HEK293 (cell line): ENCODE data around the gene PACRG.
A peak's percentile ranks its signal among the peaks of the same experiment; 100 is the strongest.

Source experiments
- CTCF ChIA-PET: fragments of 350-600 bp; formaldehyde crosslinking; extraction: SDS; loops from one replicate; lab custom pipeline; 2021; ENCODE audit warnings: antibody characterized with exemption; lab: Yijun Ruan, JAX
- POLR2A ChIA-PET: fragments of 300-600 bp; formaldehyde crosslinking; extraction: SDS; loops from one replicate; lab custom pipeline; 2020; ENCODE audit warnings: antibody characterized with exemption, inconsistent platforms; lab: Yijun Ruan, JAX
- H3K27ac ChIP-seq: fragments of 200-500 bp; sonication (Bioruptor generic); 2 replicates; pipeline ENCODE4 v1.5.1; 2014; ENCODE audit warnings: low read depth, low read length, control low read depth, inconsistent platforms; ENCODE audit errors: extremely low read depth
- H3K36me3 ChIP-seq, 2 experiments: fragments of 200-500 bp in 1 of 2; sonication (Bioruptor generic) in 1 of 2; 1 replicate in 1 of 2; 2 replicates in 1 of 2; pipeline ENCODE4 v1.5.1; 2014 to 2017; ENCODE audit warnings: inconsistent platforms in 2 of 2, low read length in 2 of 2; ENCODE audit not compliant: control insufficient read depth in 2 of 2, insufficient read depth in 1 of 2
- H3K4me1 ChIP-seq: fragments of 200-500 bp; sonication (Bioruptor generic); 2 replicates; pipeline ENCODE4 v1.5.1; 2014; ENCODE audit warnings: mild to moderate bottlenecking, low read length, inconsistent platforms; ENCODE audit not compliant: control insufficient read depth, insufficient read depth
- H3K4me3 ChIP-seq: 2 replicates; pipeline ENCODE4 v1.5.1; 2011; ENCODE audit warnings: low read depth, mild to moderate bottlenecking, control low read depth, low read length, moderate library complexity
- H3K9me3 ChIP-seq: fragments of 200-500 bp; sonication (Bioruptor generic); 2 replicates; pipeline ENCODE4 v1.5.1; 2014; ENCODE audit warnings: low read depth, low read length, inconsistent platforms; ENCODE audit not compliant: control insufficient read depth, insufficient read depth
- GLIS1 ChIP-seq: fragments of 450-650 bp; formaldehyde crosslinking; IDR thresholded peaks from 2 replicates; pipeline ENCODE4 v1.5.1; 2016; ENCODE audit warnings: missing biosample characterization, missing genetic modification characterization
- HOXD13 ChIP-seq: sonication (generic); formaldehyde crosslinking; IDR thresholded peaks from 2 replicates; pipeline ENCODE4 v1.8.0; 2022; ENCODE audit warnings: missing genetic modification reagents, borderline replicate concordance
- MEIS1 ChIP-seq: sonication (generic); formaldehyde crosslinking; IDR thresholded peaks from 2 replicates; pipeline ENCODE4 v1.8.1; 2022; ENCODE audit warnings: missing genetic modification reagents, mild to moderate bottlenecking, borderline replicate concordance
- OVOL3 ChIP-seq: fragments of 450-650 bp; formaldehyde crosslinking; IDR thresholded peaks from 2 replicates; pipeline ENCODE4 v1.5.1; 2016; ENCODE audit warnings: missing biosample characterization, missing genetic modification characterization
- SETDB1 ChIP-seq: IDR thresholded peaks from one replicate; pipeline ENCODE4 v1.6.1; 2017; ENCODE audit warnings: mild to moderate bottlenecking, low read length, moderate library complexity, mixed read lengths; ENCODE audit not compliant: insufficient read length
- ZNF138 ChIP-seq: fragments of 450-650 bp; formaldehyde crosslinking; IDR thresholded peaks from 2 replicates; pipeline ENCODE4 v1.5.1; 2016; ENCODE audit warnings: missing biosample characterization, missing genetic modification characterization, borderline replicate concordance
- ZNF184 ChIP-seq: fragments of 450-650 bp; IDR thresholded peaks from 2 replicates; pipeline ENCODE4 v1.5.1; 2018; ENCODE audit warnings: missing biosample characterization, mild to moderate bottlenecking, missing genetic modification characterization
- ZNF391 ChIP-seq: fragments of 450-650 bp; formaldehyde crosslinking; IDR thresholded peaks from 2 replicates; pipeline ENCODE4 v1.5.1; 2016; ENCODE audit warnings: low read depth, missing biosample characterization, missing genetic modification characterization, borderline replicate concordance
- ZNF433 ChIP-seq: fragments of 450-650 bp; formaldehyde crosslinking; IDR thresholded peaks from 2 replicates; pipeline ENCODE4 v1.5.1; 2016; ENCODE audit warnings: missing biosample characterization, missing genetic modification characterization, low read depth
- ZNF514 ChIP-seq: fragments of 450-650 bp; formaldehyde crosslinking; IDR thresholded peaks from 2 replicates; pipeline ENCODE4 v1.5.1; 2016; ENCODE audit warnings: missing biosample characterization, missing genetic modification characterization
- ZNF521 ChIP-seq: fragments of 450-650 bp; formaldehyde crosslinking; IDR thresholded peaks from 2 replicates; pipeline ENCODE4 v1.5.1; 2017; ENCODE audit warnings: missing biosample characterization, mild to moderate bottlenecking, missing genetic modification characterization
- ZNF529 ChIP-seq: fragments of 450-650 bp; formaldehyde crosslinking; IDR thresholded peaks from 2 replicates; pipeline ENCODE4 v1.5.1; 2017; ENCODE audit warnings: missing genetic modification characterization, missing biosample characterization; ENCODE audit not compliant: insufficient replicate concordance
- ZNF558 ChIP-seq: fragments of 450-650 bp; formaldehyde crosslinking; IDR thresholded peaks from 2 replicates; pipeline ENCODE4 v1.5.1; 2016; ENCODE audit warnings: missing biosample characterization, missing genetic modification characterization
- ZNF623 ChIP-seq: fragments of 450-650 bp; formaldehyde crosslinking; IDR thresholded peaks from 2 replicates; pipeline ENCODE4 v1.5.1; 2016; ENCODE audit warnings: missing biosample characterization, missing genetic modification characterization
- ZNF626 ChIP-seq: fragments of 450-650 bp; sonication (Bioruptor Pico); formaldehyde crosslinking; IDR thresholded peaks from 2 replicates; pipeline ENCODE4 v1.5.1; 2018; ENCODE audit warnings: missing biosample characterization, missing genetic modification characterization, inconsistent platforms
- ZNF76 ChIP-seq: fragments of 450-650 bp; formaldehyde crosslinking; IDR thresholded peaks from 2 replicates; pipeline ENCODE4; 2016; ENCODE audit warnings: low read depth, missing biosample characterization, missing genetic modification characterization, borderline replicate concordance
- TF ChIP-seq, protein P1 (sequence below): fragments of 450-650 bp; formaldehyde crosslinking; IDR thresholded peaks from 2 replicates; pipeline ENCODE4 v1.5.1; 2016; ENCODE audit warnings: missing biosample characterization, missing genetic modification characterization
- TF ChIP-seq, protein P2 (sequence below): fragments of 450-650 bp; formaldehyde crosslinking; conservative IDR thresholded peaks from 2 replicates; pipeline ENCODE4 v1.5.1; 2016; ENCODE audit warnings: low read depth, missing biosample characterization, missing genetic modification characterization
- TF ChIP-seq, protein P3 (sequence below): fragments of 450-650 bp; formaldehyde crosslinking; IDR thresholded peaks from 2 replicates; pipeline ENCODE4 v1.5.1; 2017; ENCODE audit warnings: missing biosample characterization, missing genetic modification characterization
- TF ChIP-seq, protein P4 (sequence below): fragments of 450-650 bp; formaldehyde crosslinking; IDR thresholded peaks from 2 replicates; pipeline ENCODE4 v1.5.1; 2016; ENCODE audit warnings: missing biosample characterization, missing genetic modification characterization
- TF ChIP-seq, protein P5 (sequence below): fragments of 450-650 bp; formaldehyde crosslinking; IDR thresholded peaks from 2 replicates; pipeline ENCODE4 v1.5.1; 2016; ENCODE audit warnings: missing biosample characterization, missing genetic modification characterization
- TF ChIP-seq, protein P6 (sequence below): fragments of 450-650 bp; formaldehyde crosslinking; IDR thresholded peaks from 2 replicates; pipeline ENCODE4 v1.5.1; 2016; ENCODE audit warnings: missing biosample characterization, missing genetic modification characterization

The PACRG gene

DNA sequence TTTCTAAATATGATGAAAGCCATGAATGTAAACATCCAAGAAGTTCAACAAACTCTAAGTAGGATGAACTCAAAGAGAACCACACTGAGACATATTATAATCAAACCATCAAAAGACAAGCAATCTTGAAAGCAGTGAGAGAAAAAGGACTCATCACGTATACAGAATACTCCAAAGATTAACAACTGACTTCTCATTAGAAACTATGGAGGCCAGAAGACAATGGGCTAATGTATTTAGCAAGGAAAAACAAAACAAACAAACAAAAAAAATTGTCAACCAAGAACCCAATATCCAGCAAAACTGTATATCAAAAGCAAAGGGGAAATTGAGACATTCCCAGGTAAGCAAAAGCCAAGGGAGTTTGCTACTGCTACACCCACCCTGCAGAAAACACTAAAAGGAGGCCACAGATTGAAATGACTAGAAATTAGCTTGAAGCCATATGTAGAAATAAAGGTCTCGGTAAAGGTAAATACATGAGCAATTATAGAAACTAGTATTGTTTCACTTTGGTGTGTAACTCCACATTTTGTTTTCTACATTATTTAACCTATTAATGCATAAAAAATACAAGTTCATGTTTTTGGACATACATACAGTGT, 385.7 kb downstream of the PACRG start (continued):
- TF ChIP-seq SETDB1: peak; percentile 96
- no peak for TF ChIP-seq ZNF138 (tag by site-specific recombination)
- TF ChIP-seq ZNF529: peak; percentile 38
- TF ChIP-seq ZNF391 (tag by site-specific recombination): no peak

DNA sequence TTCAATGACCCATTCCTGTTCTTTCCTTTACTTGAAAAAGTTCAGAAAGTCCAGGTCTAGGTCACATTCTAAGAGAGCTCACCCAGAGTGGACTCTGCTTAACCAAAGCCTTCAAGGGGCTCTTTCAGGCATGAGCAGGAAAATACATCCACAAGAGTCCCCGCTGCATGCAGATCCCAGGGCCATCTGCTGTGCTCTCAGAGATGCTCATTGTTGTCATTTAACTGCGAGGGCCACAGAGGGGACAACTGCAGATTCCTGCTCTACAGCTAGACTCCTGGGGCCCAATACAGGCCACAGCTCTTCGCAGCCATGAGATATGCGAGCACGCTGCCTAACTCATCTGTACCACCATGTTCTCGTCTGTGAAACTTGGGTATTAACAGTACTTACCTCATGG, 391.2 kb downstream of the PACRG start:
- Histone ChIP-seq H3K36me3 (no peaks in the 10 kb centered on the region), H3K4me1 (no peaks in the 10 kb centered on the region), H3K9me3 (no peaks in the 10 kb centered on the region), H3K4me3 (no peak overlapping the region), H3K27ac (no peak overlapping the region)
- TF ChIP-seq ZNF433 (tag by site-specific recombination) (no peak), ZNF184 (tag by site-specific recombination) (no peak), ZNF514 (no peak), ZNF623 (no peak), MEIS1 (no peak), ZNF626 (tag by site-specific recombination) (no peak), GLIS1 (no peak), ZNF76 (no peak), HOXD13 (CRISPR knock-in tag) (no peak), OVOL3 (tag by site-specific recombination) (no peak), ZNF521 (no peak), ZNF558 (tag by site-specific recombination) (no peak), ZNF138 (tag by site-specific recombination) (no peak)
- TF ChIP-seq, protein P1, sequence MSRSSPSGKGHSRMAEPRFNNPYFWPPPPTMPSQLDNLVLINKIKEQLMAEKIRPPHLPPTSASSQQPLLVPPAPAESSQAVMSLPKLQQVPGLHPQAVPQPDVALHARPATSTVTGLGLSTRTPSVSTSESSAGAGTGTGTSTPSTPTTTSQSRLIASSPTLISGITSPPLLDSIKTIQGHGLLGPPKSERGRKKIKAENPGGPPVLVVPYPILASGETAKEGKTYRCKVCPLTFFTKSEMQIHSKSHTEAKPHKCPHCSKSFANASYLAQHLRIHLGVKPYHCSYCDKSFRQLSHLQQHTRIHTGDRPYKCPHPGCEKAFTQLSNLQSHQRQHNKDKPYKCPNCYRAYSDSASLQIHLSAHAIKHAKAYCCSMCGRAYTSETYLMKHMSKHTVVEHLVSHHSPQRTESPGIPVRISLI (tag by site-specific recombination): no peak
- TF ChIP-seq, protein P2, sequence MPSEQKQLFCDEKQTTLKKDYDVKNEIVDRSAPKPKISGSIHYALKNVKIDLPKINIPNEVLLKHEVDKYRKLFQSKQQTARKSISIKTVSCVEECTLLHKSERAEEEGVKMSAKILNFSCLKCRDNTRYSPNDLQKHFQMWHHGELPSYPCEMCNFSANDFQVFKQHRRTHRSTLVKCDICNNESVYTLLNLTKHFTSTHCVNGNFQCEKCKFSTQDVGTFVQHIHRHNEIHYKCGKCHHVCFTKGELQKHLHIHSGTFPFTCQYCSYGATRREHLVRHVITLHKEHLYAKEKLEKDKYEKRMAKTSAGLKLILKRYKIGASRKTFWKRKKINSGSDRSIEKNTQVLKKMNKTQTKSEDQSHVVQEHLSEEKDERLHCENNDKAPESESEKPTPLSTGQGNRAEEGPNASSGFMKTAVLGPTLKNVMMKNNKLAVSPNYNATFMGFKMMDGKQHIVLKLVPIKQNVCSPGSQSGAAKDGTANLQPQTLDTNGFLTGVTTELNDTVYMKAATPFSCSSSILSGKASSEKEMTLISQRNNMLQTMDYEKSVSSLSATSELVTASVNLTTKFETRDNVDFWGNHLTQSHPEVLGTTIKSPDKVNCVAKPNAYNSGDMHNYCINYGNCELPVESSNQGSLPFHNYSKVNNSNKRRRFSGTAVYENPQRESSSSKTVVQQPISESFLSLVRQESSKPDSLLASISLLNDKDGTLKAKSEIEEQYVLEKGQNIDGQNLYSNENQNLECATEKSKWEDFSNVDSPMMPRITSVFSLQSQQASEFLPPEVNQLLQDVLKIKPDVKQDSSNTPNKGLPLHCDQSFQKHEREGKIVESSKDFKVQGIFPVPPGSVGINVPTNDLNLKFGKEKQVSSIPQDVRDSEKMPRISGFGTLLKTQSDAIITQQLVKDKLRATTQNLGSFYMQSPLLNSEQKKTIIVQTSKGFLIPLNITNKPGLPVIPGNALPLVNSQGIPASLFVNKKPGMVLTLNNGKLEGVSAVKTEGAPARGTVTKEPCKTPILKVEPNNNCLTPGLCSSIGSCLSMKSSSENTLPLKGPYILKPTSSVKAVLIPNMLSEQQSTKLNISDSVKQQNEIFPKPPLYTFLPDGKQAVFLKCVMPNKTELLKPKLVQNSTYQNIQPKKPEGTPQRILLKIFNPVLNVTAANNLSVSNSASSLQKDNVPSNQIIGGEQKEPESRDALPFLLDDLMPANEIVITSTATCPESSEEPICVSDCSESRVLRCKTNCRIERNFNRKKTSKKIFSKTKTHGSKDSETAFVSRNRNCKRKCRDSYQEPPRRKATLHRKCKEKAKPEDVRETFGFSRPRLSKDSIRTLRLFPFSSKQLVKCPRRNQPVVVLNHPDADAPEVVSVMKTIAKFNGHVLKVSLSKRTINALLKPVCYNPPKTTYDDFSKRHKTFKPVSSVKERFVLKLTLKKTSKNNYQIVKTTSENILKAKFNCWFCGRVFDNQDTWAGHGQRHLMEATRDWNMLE (tag by site-specific recombination): no peak
- TF ChIP-seq, protein P3, sequence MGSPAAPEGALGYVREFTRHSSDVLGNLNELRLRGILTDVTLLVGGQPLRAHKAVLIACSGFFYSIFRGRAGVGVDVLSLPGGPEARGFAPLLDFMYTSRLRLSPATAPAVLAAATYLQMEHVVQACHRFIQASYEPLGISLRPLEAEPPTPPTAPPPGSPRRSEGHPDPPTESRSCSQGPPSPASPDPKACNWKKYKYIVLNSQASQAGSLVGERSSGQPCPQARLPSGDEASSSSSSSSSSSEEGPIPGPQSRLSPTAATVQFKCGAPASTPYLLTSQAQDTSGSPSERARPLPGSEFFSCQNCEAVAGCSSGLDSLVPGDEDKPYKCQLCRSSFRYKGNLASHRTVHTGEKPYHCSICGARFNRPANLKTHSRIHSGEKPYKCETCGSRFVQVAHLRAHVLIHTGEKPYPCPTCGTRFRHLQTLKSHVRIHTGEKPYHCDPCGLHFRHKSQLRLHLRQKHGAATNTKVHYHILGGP (tag by site-specific recombination): no peak
- TF ChIP-seq, protein P4, sequence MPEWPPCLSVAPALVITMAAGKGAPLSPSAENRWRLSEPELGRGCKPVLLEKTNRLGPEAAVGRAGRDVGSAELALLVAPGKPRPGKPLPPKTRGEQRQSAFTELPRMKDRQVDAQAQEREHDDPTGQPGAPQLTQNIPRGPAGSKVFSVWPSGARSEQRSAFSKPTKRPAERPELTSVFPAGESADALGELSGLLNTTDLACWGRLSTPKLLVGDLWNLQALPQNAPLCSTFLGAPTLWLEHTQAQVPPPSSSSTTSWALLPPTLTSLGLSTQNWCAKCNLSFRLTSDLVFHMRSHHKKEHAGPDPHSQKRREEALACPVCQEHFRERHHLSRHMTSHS (tag by site-specific recombination): no peak
- TF ChIP-seq, protein P5, sequence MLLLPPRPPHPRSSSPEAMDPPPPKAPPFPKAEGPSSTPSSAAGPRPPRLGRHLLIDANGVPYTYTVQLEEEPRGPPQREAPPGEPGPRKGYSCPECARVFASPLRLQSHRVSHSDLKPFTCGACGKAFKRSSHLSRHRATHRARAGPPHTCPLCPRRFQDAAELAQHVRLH (tag by site-specific recombination): no peak
- TF ChIP-seq, protein P6, sequence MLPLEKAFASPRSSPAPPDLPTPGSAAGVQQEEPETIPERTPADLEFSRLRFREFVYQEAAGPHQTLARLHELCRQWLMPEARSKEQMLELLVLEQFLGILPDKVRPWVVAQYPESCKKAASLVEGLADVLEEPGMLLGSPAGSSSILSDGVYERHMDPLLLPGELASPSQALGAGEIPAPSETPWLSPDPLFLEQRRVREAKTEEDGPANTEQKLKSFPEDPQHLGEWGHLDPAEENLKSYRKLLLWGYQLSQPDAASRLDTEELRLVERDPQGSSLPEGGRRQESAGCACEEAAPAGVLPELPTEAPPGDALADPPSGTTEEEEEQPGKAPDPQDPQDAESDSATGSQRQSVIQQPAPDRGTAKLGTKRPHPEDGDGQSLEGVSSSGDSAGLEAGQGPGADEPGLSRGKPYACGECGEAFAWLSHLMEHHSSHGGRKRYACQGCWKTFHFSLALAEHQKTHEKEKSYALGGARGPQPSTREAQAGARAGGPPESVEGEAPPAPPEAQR (tag by site-specific recombination): no peak
- POLR2A ChIA-PET: no interaction called here
- CTCF ChIA-PET: interaction anchor here (1.1 kb wide), 1 partner anchor 26 kb away, joined by 3 read pairs; no protein-coding TSS in a partner anchor
